GM23338 (cell line): ENCODE results near the gene MAGI1. TPM values are rescaled to one million over a fixed set of nuclear protein-coding genes. Genes with fewer than 3 reads are reported as not detected.

Experiments
- ATAC-seq: fragments of 200-7000 bp; cut with Tn5 transposase; 3 replicates; pipeline ENCODE4 v1.9.1; 2020
- DNase-seq: peaks from one replicate; pipeline ENCODE4 v3.0.0-alpha.2; 2015; ENCODE audit warnings: low spot score
- H2AFZ ChIP-seq: fragments of 200-600 bp; sonication (generic); 2 replicates; pipeline ENCODE4 v1.8.0; 2016; ENCODE audit warnings: antibody characterized with exemption, mild to moderate bottlenecking, moderate library complexity
- H3F3A ChIP-seq: fragments of 200-600 bp; sonication (generic); replicated peaks from 2 replicates; pipeline ENCODE4 v1.8.0; 2017; ENCODE audit warnings: antibody characterized with exemption, mixed run types, low read depth
- H3K27ac ChIP-seq: fragments of 200-600 bp; sonication (generic); 2 replicates; pipeline ENCODE4 v1.6.1; 2016; ENCODE audit warnings: low read depth
- H3K27me3 ChIP-seq: fragments of 200-600 bp; sonication (generic); 2 replicates; pipeline ENCODE4 v1.8.0; 2016; ENCODE audit warnings: mild to moderate bottlenecking, mixed run types, moderate library complexity; ENCODE audit not compliant: insufficient read depth
- H3K36me3 ChIP-seq: fragments of 200-600 bp; sonication (generic); 2 replicates; pipeline ENCODE4 v1.8.0; 2016; ENCODE audit warnings: mild to moderate bottlenecking; ENCODE audit not compliant: insufficient read depth
- H3K4me1 ChIP-seq: fragments of 200-600 bp; sonication (generic); 2 replicates; pipeline ENCODE4 v1.8.0; 2016; ENCODE audit warnings: mild to moderate bottlenecking, moderate library complexity; ENCODE audit not compliant: insufficient read depth
- H3K4me2 ChIP-seq: fragments of 200-600 bp; sonication (generic); 2 replicates; pipeline ENCODE4 v1.7.1; 2017; ENCODE audit warnings: mixed run types
- H3K4me3 ChIP-seq: fragments of 200-600 bp; sonication (generic); 2 replicates; pipeline ENCODE4 v1.6.1; 2016; ENCODE audit warnings: mixed run types
- H3K79me2 ChIP-seq: fragments of 200-600 bp; sonication (generic); replicated peaks from 2 replicates; pipeline ENCODE4 v1.8.0; 2017; ENCODE audit warnings: mild to moderate bottlenecking; ENCODE audit not compliant: insufficient read depth
- H3K9me2 ChIP-seq: fragments of 200-600 bp; sonication (generic); 2 replicates; pipeline ENCODE4 v1.8.0; 2017; ENCODE audit not compliant: insufficient read depth
- H4K20me1 ChIP-seq: fragments of 200-600 bp; sonication (generic); replicated peaks from 2 replicates; pipeline ENCODE4 v1.8.0; 2017; ENCODE audit warnings: mild to moderate bottlenecking; ENCODE audit not compliant: insufficient read depth
- H3K27ac Mint-ChIP-seq: 2 replicates; pipeline ENCODE4 v1.8.0; 2020; ENCODE audit warnings: inconsistent platforms, mild to moderate bottlenecking, moderate library complexity, mixed read lengths
- H3K27me3 Mint-ChIP-seq: 3 replicates; pipeline ENCODE4 v1.8.0; 2022; ENCODE audit warnings: low read depth, mild to moderate bottlenecking, moderate library complexity, mixed read lengths, inconsistent platforms; ENCODE audit not compliant: insufficient read depth, poor library complexity
- H3K36me3 Mint-ChIP-seq: 3 replicates; pipeline ENCODE4 v1.8.0; 2021; ENCODE audit warnings: low read depth, mild to moderate bottlenecking, inconsistent platforms, moderate library complexity, mixed read lengths
- H3K4me1 Mint-ChIP-seq: 3 replicates; pipeline ENCODE4 v1.8.0; 2020; ENCODE audit warnings: mild to moderate bottlenecking, inconsistent platforms, mixed read lengths
- H3K4me3 Mint-ChIP-seq: 3 replicates; pipeline ENCODE4 v1.8.0; 2021; ENCODE audit warnings: moderate library complexity, mild to moderate bottlenecking, inconsistent platforms, mixed read lengths
- H3K9me3 Mint-ChIP-seq: 3 replicates; pipeline ENCODE4 v1.8.0; 2020; ENCODE audit warnings: moderate library complexity, mild to moderate bottlenecking, inconsistent platforms, mixed read lengths
- CREB1 ChIP-seq: fragments of 250-450 bp; sonication (Bioruptor Pico); IDR thresholded peaks from 2 replicates; pipeline ENCODE4 v1.5.0; 2020; ENCODE audit warnings: low read depth, mild to moderate bottlenecking, moderate library complexity
- EZH2 ChIP-seq: fragments of 200-600 bp; sonication (generic); IDR thresholded peaks from one replicate; pipeline ENCODE4 v1.8.0; 2017; ENCODE audit warnings: antibody characterized with exemption, mild to moderate bottlenecking, low read depth; ENCODE audit not compliant: unreplicated experiment
- JUNB ChIP-seq: IDR thresholded peaks from one replicate; pipeline ENCODE4 v1.6.1; 2016; ENCODE audit warnings: antibody characterized with exemption; ENCODE audit not compliant: unreplicated experiment
- NANOG ChIP-seq: IDR thresholded peaks from 2 replicates; pipeline ENCODE4 v1.6.1; 2016; ENCODE audit warnings: antibody characterized with exemption, borderline replicate concordance
- POLR2AphosphoS5 ChIP-seq: IDR thresholded peaks from 2 replicates; pipeline ENCODE4 v1.6.1; 2016; ENCODE audit warnings: antibody characterized with exemption, low read depth
- STAT1 ChIP-seq: IDR thresholded peaks from one replicate; pipeline ENCODE4 v1.6.1; 2016; ENCODE audit warnings: antibody characterized with exemption; ENCODE audit not compliant: unreplicated experiment
- ZNF114 ChIP-seq: fragments of 250-450 bp; sonication (Bioruptor Pico); IDR thresholded peaks from 2 replicates; pipeline ENCODE4 v1.5.0; 2020; ENCODE audit warnings: mild to moderate bottlenecking, moderate library complexity
- ZNF331 ChIP-seq: fragments of 250-450 bp; sonication (Bioruptor Pico); IDR thresholded peaks from 2 replicates; pipeline ENCODE4 v1.5.0; 2020; ENCODE audit warnings: low read depth, mild to moderate bottlenecking, moderate library complexity
- polyA plus RNA-seq: library from polyadenylated mRNA; unstranded; fragments of >200 nt; fragmentation: Nextera tagmentation; extraction: Ambion mirVana; gene quantifications from 2 replicates; pipeline ENCODE4 v1.2.1, GENCODE V29; 2016
- total RNA-seq: library from RNA; depleted of rRNA; stranded (reverse); fragments of >200 nt; shearing (Covaris generic); gene quantifications from 2 replicates; pipeline ENCODE4 v1.2.3, GENCODE V29; 2014
- TF ChIP-seq, protein P1 (sequence below): fragments of 250-450 bp; sonication (Bioruptor Pico); IDR thresholded peaks from 2 replicates; pipeline ENCODE4 v1.5.0; 2020; ENCODE audit warnings: mild to moderate bottlenecking, moderate library complexity
- TF ChIP-seq, protein P2 (sequence below): IDR thresholded peaks from one replicate; pipeline ENCODE4 v1.6.1; 2018; ENCODE audit warnings: antibody characterized with exemption; ENCODE audit not compliant: unreplicated experiment
- TF ChIP-seq, protein P3 (sequence below), 2 experiments: fragments of 200-600 bp in 1 of 2; sonication (generic) in 1 of 2; conservative IDR thresholded peaks; 2 replicates each; pipeline versions ENCODE4 v1.5.1 to v1.6.1; 2016 to 2017; ENCODE audit warnings: antibody characterized with exemption in 2 of 2, low read depth in 2 of 2, mild to moderate bottlenecking in 2 of 2, moderate library complexity in 1 of 2

The MAGI1 gene
- total and polyA plus RNA-seq, 2 experiments from 2014 or later: 27.4 to 71.2 TPM

DNA sequence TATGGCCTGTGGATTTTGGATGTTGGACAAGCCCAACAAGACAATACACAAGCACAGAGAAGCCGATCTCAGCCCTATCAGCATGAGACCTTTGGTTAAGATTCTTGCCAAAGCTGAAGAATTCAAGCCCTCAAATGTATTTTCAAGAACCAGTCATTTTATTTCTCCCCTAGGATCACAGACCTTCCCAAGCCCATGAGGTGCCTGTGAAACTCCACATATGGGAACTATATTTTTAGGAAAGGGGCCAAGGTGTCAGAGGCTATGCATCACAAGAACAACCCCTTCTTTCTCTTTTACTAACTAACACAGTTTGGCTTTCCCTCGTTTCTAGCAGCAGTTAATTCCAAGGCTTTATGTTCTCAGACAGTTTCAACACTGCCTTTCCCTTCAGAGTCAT, 364.5 kb downstream of the MAGI1 start (continued):
- TF ChIP-seq, protein P1, sequence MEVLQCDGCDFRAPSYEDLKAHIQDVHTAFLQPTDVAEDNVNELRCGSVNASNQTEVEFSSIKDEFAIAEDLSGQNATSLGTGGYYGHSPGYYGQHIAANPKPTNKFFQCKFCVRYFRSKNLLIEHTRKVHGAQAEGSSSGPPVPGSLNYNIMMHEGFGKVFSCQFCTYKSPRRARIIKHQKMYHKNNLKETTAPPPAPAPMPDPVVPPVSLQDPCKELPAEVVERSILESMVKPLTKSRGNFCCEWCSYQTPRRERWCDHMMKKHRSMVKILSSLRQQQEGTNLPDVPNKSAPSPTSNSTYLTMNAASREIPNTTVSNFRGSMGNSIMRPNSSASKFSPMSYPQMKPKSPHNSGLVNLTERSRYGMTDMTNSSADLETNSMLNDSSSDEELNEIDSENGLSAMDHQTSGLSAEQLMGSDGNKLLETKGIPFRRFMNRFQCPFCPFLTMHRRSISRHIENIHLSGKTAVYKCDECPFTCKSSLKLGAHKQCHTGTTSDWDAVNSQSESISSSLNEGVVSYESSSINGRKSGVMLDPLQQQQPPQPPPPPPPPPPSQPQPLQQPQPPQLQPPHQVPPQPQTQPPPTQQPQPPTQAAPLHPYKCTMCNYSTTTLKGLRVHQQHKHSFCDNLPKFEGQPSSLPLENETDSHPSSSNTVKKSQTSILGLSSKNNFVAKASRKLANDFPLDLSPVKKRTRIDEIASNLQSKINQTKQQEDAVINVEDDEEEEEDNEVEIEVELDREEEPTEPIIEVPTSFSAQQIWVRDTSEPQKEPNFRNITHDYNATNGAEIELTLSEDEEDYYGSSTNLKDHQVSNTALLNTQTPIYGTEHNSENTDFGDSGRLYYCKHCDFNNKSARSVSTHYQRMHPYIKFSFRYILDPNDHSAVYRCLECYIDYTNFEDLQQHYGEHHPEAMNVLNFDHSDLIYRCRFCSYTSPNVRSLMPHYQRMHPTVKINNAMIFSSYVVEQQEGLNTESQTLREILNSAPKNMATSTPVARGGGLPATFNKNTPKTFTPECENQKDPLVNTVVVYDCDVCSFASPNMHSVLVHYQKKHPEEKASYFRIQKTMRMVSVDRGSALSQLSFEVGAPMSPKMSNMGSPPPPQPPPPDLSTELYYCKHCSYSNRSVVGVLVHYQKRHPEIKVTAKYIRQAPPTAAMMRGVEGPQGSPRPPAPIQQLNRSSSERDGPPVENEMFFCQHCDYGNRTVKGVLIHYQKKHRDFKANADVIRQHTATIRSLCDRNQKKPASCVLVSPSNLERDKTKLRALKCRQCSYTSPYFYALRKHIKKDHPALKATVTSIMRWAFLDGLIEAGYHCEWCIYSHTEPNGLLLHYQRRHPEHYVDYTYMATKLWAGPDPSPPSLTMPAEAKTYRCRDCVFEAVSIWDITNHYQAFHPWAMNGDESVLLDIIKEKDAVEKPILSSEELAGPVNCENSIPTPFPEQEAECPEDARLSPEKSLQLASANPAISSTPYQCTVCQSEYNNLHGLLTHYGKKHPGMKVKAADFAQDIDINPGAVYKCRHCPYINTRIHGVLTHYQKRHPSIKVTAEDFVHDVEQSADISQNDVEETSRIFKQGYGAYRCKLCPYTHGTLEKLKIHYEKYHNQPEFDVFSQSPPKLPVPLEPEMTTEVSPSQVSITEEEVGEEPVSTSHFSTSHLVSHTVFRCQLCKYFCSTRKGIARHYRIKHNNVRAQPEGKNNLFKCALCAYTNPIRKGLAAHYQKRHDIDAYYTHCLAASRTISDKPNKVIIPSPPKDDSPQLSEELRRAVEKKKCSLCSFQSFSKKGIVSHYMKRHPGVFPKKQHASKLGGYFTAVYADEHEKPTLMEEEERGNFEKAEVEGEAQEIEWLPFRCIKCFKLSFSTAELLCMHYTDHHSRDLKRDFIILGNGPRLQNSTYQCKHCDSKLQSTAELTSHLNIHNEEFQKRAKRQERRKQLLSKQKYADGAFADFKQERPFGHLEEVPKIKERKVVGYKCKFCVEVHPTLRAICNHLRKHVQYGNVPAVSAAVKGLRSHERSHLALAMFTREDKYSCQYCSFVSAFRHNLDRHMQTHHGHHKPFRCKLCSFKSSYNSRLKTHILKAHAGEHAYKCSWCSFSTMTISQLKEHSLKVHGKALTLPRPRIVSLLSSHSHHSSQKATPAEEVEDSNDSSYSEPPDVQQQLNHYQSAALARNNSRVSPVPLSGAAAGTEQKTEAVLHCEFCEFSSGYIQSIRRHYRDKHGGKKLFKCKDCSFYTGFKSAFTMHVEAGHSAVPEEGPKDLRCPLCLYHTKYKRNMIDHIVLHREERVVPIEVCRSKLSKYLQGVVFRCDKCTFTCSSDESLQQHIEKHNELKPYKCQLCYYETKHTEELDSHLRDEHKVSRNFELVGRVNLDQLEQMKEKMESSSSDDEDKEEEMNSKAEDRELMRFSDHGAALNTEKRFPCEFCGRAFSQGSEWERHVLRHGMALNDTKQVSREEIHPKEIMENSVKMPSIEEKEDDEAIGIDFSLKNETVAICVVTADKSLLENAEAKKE (CRISPR knock-in tag): no peak

DNA sequence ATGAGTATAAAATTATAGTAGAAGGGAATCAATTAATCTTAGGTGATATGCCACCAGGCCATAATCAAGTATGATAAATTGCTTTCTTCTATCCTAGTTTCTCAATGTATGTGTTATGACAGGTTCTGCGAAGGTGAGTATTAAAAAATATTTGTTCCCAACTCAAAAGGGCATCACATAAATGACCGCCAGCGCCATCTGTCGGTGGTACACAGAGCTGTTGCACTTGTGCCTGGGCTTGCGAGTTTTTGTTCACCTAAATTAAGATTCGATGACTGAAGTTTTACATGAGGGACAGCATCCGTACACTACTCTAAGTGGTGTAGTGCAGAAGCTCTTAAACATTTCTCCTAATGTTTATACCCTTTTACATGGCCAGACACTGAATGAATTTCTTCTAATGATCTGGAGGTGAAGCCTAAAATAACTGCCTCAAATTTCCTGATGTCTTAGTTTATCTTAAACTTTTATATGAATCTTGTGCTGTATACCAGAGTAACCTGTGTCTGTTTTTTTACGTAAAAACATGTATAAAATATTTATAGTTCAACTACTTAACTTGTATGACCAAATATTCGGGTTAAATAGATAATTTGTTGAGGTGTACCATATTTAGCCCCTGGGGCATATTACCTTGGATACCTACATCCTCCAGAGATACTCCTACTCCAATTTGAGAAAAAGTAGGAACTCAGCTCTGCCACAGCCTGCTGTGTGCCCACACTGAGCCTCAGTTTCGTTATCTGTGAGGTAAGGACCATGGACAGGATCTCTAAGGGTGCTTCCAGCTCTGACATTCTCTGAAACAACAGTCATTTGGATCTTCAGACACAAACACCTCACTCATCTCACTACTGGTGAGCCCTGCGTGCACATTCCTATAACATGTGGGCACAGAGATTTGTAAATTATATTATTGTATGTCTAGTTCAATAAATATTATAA, 365.6 kb downstream of the MAGI1 start:
- peaks cover 26% of the 10 kb centered on the region for H3K4me1 ChIP-seq
- H3K36me3 ChIP-seq: no peaks in the 10 kb centered on the region
- H3K4me1 Mint-ChIP-seq: peaks cover 51% of the 10 kb centered on the region
- H3F3A ChIP-seq: no peaks in the 10 kb centered on the region
- no peaks in the 10 kb centered on the region for H3K36me3 Mint-ChIP-seq
- no peaks in the 10 kb centered on the region; the same call in 1 of the 2 replicates for H3K79me2 ChIP-seq
- ATAC-seq: peak; percentile 81
- H2AFZ ChIP-seq: no peak overlapping the region
- H3K4me3 Mint-ChIP-seq: no peak overlapping the region
- H3K4me2 ChIP-seq: no peak overlapping the region
- TF ChIP-seq EZH2 (no peak), JUNB (no peak), POLR2AphosphoS5 (no peak), STAT1 (no peak), ZNF331 (CRISPR knock-in tag) (no peak), ZNF114 (no peak), NANOG (no peak), CREB1 (CRISPR knock-in tag) (no peak)
- TF ChIP-seq, protein P2, sequence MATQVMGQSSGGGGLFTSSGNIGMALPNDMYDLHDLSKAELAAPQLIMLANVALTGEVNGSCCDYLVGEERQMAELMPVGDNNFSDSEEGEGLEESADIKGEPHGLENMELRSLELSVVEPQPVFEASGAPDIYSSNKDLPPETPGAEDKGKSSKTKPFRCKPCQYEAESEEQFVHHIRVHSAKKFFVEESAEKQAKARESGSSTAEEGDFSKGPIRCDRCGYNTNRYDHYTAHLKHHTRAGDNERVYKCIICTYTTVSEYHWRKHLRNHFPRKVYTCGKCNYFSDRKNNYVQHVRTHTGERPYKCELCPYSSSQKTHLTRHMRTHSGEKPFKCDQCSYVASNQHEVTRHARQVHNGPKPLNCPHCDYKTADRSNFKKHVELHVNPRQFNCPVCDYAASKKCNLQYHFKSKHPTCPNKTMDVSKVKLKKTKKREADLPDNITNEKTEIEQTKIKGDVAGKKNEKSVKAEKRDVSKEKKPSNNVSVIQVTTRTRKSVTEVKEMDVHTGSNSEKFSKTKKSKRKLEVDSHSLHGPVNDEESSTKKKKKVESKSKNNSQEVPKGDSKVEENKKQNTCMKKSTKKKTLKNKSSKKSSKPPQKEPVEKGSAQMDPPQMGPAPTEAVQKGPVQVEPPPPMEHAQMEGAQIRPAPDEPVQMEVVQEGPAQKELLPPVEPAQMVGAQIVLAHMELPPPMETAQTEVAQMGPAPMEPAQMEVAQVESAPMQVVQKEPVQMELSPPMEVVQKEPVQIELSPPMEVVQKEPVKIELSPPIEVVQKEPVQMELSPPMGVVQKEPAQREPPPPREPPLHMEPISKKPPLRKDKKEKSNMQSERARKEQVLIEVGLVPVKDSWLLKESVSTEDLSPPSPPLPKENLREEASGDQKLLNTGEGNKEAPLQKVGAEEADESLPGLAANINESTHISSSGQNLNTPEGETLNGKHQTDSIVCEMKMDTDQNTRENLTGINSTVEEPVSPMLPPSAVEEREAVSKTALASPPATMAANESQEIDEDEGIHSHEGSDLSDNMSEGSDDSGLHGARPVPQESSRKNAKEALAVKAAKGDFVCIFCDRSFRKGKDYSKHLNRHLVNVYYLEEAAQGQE: peak; percentile 66
- TF ChIP-seq, protein P3, sequence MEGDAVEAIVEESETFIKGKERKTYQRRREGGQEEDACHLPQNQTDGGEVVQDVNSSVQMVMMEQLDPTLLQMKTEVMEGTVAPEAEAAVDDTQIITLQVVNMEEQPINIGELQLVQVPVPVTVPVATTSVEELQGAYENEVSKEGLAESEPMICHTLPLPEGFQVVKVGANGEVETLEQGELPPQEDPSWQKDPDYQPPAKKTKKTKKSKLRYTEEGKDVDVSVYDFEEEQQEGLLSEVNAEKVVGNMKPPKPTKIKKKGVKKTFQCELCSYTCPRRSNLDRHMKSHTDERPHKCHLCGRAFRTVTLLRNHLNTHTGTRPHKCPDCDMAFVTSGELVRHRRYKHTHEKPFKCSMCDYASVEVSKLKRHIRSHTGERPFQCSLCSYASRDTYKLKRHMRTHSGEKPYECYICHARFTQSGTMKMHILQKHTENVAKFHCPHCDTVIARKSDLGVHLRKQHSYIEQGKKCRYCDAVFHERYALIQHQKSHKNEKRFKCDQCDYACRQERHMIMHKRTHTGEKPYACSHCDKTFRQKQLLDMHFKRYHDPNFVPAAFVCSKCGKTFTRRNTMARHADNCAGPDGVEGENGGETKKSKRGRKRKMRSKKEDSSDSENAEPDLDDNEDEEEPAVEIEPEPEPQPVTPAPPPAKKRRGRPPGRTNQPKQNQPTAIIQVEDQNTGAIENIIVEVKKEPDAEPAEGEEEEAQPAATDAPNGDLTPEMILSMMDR (conservative IDR thresholded peaks at IDR 0.05; ENCODE audit: low read depth in 2 of 2): peak; percentile 92 to 97
- no peaks in the 10 kb centered on the region for H3K9me2 ChIP-seq
- no peak overlapping the region for H3K4me3 ChIP-seq
- peak; percentile 87 for DNase-seq
- H4K20me1 ChIP-seq: no peaks in the 10 kb centered on the region
- H3K27ac Mint-ChIP-seq: no peak overlapping the region
- no peaks in the 10 kb centered on the region for H3K9me3 Mint-ChIP-seq
- no peaks in the 10 kb centered on the region for H3K27me3 ChIP-seq
- no peaks in the 10 kb centered on the region for H3K27me3 Mint-ChIP-seq
- H3K27ac ChIP-seq: no peak overlapping the region; the same call in 1 of the 2 replicates
